ENCODE results near the gene ESRP2. TPM values are rescaled to one million over a fixed set of nuclear protein-coding genes. Genes with fewer than 3 reads are reported as not detected.
A peak's percentile ranks its signal among the peaks of the same experiment; 100 is the strongest.

The ESRP2 gene
- total RNA-seq, 2 experiments from 2014 or later = 0.08 TPM; not detected in 1

DNA sequence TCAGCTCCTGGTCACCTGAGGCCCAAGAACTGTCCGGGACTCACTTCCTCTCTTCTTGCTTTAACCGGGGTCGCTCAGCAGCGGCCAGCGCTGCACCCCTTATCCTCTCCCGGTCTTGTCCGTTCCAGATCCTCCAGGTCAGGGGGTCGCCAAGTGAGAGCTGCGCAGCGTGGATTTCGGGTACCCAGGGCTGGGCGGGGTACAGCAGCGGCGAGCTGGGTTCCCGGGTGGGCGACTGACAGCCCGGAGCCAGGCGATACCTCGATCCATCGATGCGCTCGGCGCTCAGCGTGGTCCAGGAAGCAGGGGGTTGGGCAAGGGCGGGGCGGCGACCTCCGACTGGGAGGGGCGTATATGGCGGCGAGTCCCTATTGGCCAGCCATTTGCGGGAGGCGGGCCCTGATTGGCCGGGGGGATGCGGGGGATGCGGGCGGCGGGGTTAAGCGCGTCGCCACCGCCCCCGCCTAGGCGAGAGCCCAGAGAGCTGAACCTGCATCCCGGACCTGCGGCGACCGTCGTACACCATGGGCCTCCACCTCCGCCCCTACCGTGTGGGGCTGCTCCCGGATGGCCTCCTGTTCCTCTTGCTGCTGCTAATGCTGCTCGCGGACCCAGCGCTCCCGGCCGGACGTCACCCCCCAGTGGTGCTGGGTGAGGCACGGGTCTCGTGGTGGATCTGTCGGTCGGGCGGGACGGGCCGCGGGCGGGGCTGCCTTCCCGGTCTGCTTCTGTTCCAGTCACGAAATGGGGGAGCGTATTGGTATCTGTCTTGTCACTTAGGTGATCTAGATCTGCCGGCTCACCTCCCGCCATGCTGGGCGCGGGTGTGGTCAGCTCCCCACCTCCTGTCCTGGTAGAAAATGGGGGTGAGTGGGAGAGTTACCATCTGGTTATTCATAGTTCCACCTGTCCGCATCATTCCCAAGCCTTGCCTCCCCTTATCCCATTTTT lies 9.3 kb upstream of the ESRP2 start, which contains the start of gene PLA2G15:
Gene PLA2G15 (plus strand): TSS at position 471 of the 951 bp plus-strand sequence. CDS start 54 bp downstream, at position 525.
- Mint-ChIP-seq H3K4me3 (peak within 1 kb of the TSS; percentile 92), H3K9me3 (no peaks in the 10 kb centered on the region), H3K27ac (peak within 1 kb of the TSS; percentile 83), H3K27me3 (no peaks in the 10 kb centered on the region), H3K36me3 (ENCODE audit: low read depth) (peaks cover 2% of the 10 kb centered on the region), H3K4me1 (peaks cover 19% of the 10 kb centered on the region)
- POLR2A ChIA-PET = interaction anchor here (0.5 kb wide), 1 partner anchor 16 kb away, joined by 3 read pairs; no protein-coding TSS in a partner anchor
- peak; percentile 95 for DNase-seq
- CTCF ChIA-PET = interaction anchor here (0.6 to 3.3 kb wide), 10 partner anchors 15 to 1386 kb away, joined by 3 to 21 read pairs (median 4); partner anchors contain the start of gene SLC7A6

DNA sequence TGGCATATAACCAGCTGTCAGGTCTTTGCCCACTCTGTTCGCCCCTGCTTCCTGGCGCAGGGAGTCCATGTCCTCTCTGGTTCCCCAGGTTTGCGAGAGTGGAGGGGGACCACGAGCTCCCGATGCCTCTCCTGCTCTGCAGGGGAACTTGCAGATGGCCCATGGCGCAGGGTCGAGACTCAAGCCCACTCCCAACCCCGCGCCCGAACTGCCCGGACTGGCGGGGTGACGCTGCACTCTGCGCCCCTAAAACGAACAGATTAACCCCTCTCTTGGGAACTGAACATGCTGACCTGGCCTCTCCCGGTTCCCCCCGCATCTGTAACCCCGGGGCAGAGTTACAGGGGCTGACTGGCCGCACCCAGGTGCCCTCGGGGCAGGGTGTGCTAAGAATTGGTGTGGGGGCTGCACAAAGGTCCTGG lies 8.6 kb upstream of the ESRP2 start:
- CTCF ChIA-PET = interaction anchor here (0.6 to 3.3 kb wide), 10 partner anchors 8 to 1386 kb away, joined by 3 to 21 read pairs (median 4); partner anchors contain the start of gene SLC7A6
- Mint-ChIP-seq H3K27me3 (no peaks in the 10 kb centered on the region), H3K4me3 (peak overlapping the region; percentile 92), H3K36me3 (ENCODE audit: low read depth) (no peaks in the 10 kb centered on the region), H3K4me1 (peaks cover 24% of the 10 kb centered on the region), H3K27ac (peak overlapping the region; percentile 83), H3K9me3 (no peaks in the 10 kb centered on the region)
- DNase-seq = no peak
- POLR2A ChIA-PET = no interaction called here

DNA sequence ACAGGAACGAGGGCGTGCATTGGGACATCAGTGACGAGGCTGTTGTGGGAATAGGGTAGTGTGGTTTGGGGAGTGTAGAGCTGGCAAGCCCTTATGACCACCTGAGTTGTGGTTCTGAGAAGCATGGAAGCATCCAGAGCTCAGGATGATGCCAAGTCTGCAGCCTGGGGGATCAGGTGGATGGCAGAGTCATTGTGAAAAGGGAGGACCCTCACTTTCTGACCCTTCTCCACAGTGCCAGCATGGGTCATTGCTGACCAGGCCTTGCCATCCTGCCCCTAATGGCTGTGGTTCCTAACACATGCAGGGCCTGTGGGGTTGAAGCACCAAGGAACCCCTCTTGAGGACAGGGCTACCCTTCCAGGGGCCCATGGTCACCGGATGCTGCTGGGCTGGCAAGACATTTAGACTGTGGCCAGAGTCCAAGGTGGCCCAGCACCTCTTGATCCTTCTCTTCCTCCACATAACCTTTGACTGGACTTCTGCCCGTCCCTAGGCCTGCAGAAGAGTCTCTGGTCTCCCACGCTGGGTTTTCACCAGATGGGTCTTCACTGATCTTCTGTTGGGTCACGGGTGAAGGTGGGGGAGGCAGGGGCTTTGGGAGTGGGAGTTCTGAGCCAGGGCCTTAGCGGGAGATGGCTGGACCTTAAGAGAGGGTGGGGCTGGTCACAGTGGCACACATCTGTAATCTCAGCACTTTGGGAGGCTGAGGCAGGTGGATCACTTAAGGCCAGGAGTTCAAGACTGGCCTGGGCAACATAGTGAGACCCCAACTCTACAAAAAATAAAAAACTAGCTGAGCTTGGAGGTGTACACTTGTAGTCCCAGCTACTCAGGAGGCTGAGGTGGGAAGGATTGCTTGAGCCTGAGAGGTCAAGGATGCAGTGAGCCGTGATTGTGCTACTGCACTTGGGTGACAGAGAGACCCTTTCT lies 7.3 kb upstream of the ESRP2 start:
- H3K27me3 Mint-ChIP-seq = no peaks in the 10 kb centered on the region
- DNase-seq = no peak
- ChIA-PET CTCF (interaction anchor here (0.6 to 3.3 kb wide), 7 partner anchors 8 to 557 kb away, joined by 3 to 21 read pairs (median 3); partner anchors contain the start of gene SLC7A6), POLR2A (no interaction called here)
- no peaks in the 10 kb centered on the region for H3K36me3 Mint-ChIP-seq (ENCODE audit: low read depth)
- no peak overlapping the region for H3K27ac Mint-ChIP-seq
- H3K4me3 Mint-ChIP-seq = peak overlapping the region; percentile 92
- peaks cover 31% of the 10 kb centered on the region for H3K4me1 Mint-ChIP-seq
- no peaks in the 10 kb centered on the region for H3K9me3 Mint-ChIP-seq

DNA sequence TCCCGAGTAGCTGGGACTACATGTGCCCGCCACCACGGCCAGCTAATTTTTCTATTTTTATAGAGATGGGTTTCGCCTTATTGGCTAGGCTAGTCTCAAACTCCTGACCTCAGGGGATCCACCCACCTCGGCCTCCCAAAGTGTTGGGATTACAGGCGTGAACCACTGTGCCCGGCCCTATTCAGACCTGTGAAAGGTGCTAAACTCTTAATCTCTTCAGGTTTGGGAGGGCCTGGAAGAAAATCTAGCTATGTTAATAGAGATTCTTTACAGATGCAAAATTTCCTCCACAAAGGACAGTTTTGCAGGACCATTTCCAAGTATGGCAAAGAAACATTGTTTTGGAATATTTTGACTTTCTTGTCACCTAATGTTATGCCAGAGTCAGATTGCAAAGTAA lies 6.2 kb upstream of the ESRP2 start:
- no peaks in the 10 kb centered on the region for H3K9me3 Mint-ChIP-seq
- no peak for DNase-seq
- peaks cover 37% of the 10 kb centered on the region for H3K4me1 Mint-ChIP-seq
- ChIA-PET CTCF (interaction anchor here (0.7 to 1.7 kb wide), 5 partner anchors 9 to 154 kb away, joined by 3 to 6 read pairs (median 3); partner anchors contain the start of gene SLC7A6), POLR2A (no interaction called here)
- no peak overlapping the region for H3K4me3 Mint-ChIP-seq
- peaks cover 4% of the 10 kb centered on the region for H3K27me3 Mint-ChIP-seq
- no peaks in the 10 kb centered on the region for H3K36me3 Mint-ChIP-seq (ENCODE audit: low read depth)
- H3K27ac Mint-ChIP-seq = no peak overlapping the region

GRCh38 chr16:68238029-68238345 lies 2.1 kb upstream of the ESRP2 start:
- Mint-ChIP-seq H3K9me3 (no peaks in the 10 kb centered on the region), H3K4me1 (peaks cover 35% of the 10 kb centered on the region), H3K4me3 (peak overlapping the region; percentile 94), H3K27ac (peak overlapping the region; percentile 92), H3K36me3 (ENCODE audit: low read depth) (no peaks in the 10 kb centered on the region), H3K27me3 (peaks cover 8% of the 10 kb centered on the region)
- POLR2A ChIA-PET = interaction anchor here (0.5 kb wide), 1 partner anchor 179 kb away, joined by 3 read pairs; no protein-coding TSS in a partner anchor
- no peak for DNase-seq
- CTCF ChIA-PET = interaction anchor here (0.6 to 1.5 kb wide), 5 partner anchors 14 to 26 kb away, joined by 3 to 5 read pairs (median 3); partner anchors contain the start of gene SLC7A6

GRCh38 chr16:68237243-68238028 lies 1.5 kb upstream of the ESRP2 start:
- CTCF ChIA-PET = interaction anchor here (0.6 to 1.5 kb wide), 8 partner anchors 15 to 273 kb away, joined by 3 to 10 read pairs (median 3); partner anchors contain the start of gene SLC7A6
- Mint-ChIP-seq H3K4me1 (peaks cover 35% of the 10 kb centered on the region), H3K27ac (peak overlapping the region; percentile 92)

DNA sequence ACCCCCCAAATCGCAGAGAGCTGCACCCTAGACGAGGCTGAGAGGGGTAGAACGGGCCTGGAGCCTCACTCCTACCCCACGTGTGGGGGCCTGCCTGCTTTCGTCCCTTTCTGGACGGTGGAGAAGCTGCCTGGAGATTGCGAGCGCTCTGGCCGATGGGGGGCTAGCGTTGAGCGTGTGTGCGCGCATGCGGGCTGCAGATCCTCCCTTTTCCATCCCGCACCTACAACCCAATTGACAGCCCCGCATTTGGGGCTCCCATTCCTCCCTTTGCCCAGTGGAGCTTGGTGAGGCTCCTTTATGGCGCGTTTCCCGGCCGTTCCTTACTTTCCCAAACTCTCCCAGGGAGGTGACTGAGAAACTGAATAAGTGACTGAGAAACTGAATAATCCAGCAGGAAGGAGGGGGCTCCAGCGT lies 907 bp upstream of the ESRP2 start:
- DNase-seq = no peak
- POLR2A ChIA-PET = interaction anchor here (1.1 kb wide), 1 partner anchor 152 kb away, joined by 3 read pairs; the partner anchor contains the start of gene NFATC3
- Mint-ChIP-seq H3K4me3 (peak overlapping the region; percentile 94), H3K36me3 (ENCODE audit: low read depth) (no peaks in the 10 kb centered on the region), H3K27me3 (peaks cover 8% of the 10 kb centered on the region), H3K9me3 (no peaks in the 10 kb centered on the region), H3K27ac (peak overlapping the region; percentile 67), H3K4me1 (peaks cover 35% of the 10 kb centered on the region)
- CTCF ChIA-PET = interaction anchor here (0.9 to 1.5 kb wide), 4 partner anchors 15 to 274 kb away, joined by 3 to 10 read pairs (median 4); no protein-coding TSS in a partner anchor

More at GRCh38 chr16:68237243-68238028, 1.5 kb upstream of the ESRP2 start:
- H3K9me3 Mint-ChIP-seq = no peaks in the 10 kb centered on the region
- H3K36me3 Mint-ChIP-seq (ENCODE audit: low read depth) = no peaks in the 10 kb centered on the region
- POLR2A ChIA-PET = interaction anchor here (0.5 to 1.1 kb wide), 2 partner anchors 152 to 178 kb away, joined by 3 read pairs; partner anchors contain the start of gene NFATC3
- peak overlapping the region; percentile 94 for H3K4me3 Mint-ChIP-seq
- H3K27me3 Mint-ChIP-seq = peaks cover 8% of the 10 kb centered on the region
- peak; percentile 87 for DNase-seq

DNA sequence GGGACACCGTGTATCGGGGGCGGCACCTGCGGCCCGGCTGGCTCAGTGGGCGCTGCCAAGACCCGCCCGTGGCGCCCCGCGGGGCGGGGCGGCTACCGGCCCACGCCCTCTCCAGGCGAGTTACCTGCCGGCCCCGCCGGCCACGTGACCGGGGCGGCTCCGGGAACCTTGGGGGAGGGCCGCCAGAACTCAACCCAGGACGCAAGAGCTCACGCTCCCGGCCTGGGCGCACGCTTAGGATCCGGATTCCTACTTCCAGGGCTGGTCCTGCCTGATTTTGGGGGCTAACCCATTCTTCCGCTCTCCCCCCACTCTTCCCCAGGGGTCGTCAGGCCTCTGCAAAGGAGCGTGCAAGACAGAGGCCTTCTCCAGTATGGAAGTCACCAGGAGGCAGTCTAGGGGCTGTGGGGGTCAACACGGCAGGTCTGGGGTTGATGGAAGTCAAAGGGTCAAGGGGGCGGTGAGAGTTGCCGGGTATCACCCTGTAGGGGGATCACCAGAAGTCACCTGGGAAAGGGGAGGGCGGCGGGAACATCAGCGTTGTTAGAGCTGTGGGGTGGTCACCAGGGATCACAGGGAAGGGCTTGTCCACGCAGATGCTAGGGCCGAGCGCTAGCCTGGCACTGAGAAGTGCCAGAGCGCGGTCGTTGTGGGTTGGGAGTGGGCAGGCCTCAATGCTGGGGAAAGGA lies 354 bp upstream of the ESRP2 start:
- Mint-ChIP-seq H3K27ac (peak overlapping the region; percentile 72), H3K4me1 (peaks cover 35% of the 10 kb centered on the region), H3K36me3 (ENCODE audit: low read depth) (no peaks in the 10 kb centered on the region), H3K4me3 (peak overlapping the region; percentile 94), H3K9me3 (no peaks in the 10 kb centered on the region), H3K27me3 (peaks cover 8% of the 10 kb centered on the region)
- CTCF ChIA-PET = interaction anchor here (0.9 to 1.5 kb wide), 4 partner anchors 16 to 274 kb away, joined by 3 to 10 read pairs (median 4); no protein-coding TSS in a partner anchor
- POLR2A ChIA-PET = interaction anchor here (1.1 kb wide), 1 partner anchor 151 kb away, joined by 3 read pairs; the partner anchor contains the start of gene NFATC3
- peak; percentile 32 for DNase-seq

GRCh38 chr16:68235108-68235886 lies 630 bp downstream of the ESRP2 start:
- no peak for DNase-seq
- ChIA-PET CTCF (no interaction called here), POLR2A (interaction anchor here (0.6 kb wide), 1 partner anchor 70 kb away, joined by 3 read pairs; no protein-coding TSS in a partner anchor)
- Mint-ChIP-seq H3K9me3 (no peaks in the 10 kb centered on the region), H3K4me3 (no peak overlapping the region), H3K4me1 (peaks cover 35% of the 10 kb centered on the region), H3K27me3 (peaks cover 8% of the 10 kb centered on the region), H3K36me3 (ENCODE audit: low read depth) (no peaks in the 10 kb centered on the region), H3K27ac (no peak overlapping the region)

Data from activated CD4-positive, alpha-beta T cell treated with anti-CD3 and anti-CD28 coated beads, Interleukin-2, amount 10 ng/mL, durations not matched to agents 7 days and 5 days (primary cell).